HG03520 (cell line): ENCODE measurements around the gene TADA2B.
A peak's percentile ranks its signal among the peaks of the same experiment; 100 is the strongest.

Experiments used
- ATAC-seq: cut with Tn5 transposase; IDR thresholded peaks from one replicate; pipeline ENCODE4 v1.9.1; 2021; ENCODE audit warnings: mild to moderate bottlenecking, moderate library complexity; ENCODE audit not compliant: unreplicated experiment

The TADA2B gene

GRCh38 chr4:7055990-7056325, 12.8 kb downstream of the TADA2B start:
- ATAC-seq: no peak

GRCh38 chr4:7058792-7059191, 15.6 kb downstream of the TADA2B start:
- no peak for ATAC-seq

DNA sequence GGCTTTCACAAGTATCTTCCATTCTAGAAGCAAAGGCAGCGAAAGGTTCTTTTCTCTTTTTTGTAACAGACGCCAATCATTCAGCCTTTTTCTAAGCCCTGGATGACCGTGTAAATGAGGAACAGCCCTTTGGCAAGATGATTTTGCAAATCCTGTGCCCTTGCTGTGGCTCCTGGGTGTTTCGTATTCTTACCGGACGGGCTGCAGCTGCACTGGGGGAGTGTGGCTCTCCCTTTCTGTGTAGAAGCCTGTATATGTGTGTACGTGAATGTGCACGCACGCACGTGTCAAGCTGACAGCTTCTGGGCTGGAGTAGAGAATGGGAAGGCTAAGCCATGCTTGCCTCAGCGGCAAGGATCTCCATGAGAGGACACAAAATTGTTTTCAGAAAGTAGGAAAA, 16.5 kb downstream of the TADA2B start:
- no peak for ATAC-seq

- ATAC-seq: no peak
These were observed 17.4 kb downstream of the TADA2B start for GRCh38 chr4:7060346-7061150.

GRCh38 chr4:7061815-7062214, 18.6 kb downstream of the TADA2B start:
- ATAC-seq: no peak

GRCh38 chr4:7062816-7063215, 19.6 kb downstream of the TADA2B start:
- no peak for ATAC-seq

- ATAC-seq: no peak
These were observed 20.2 kb downstream of the TADA2B start for GRCh38 chr4:7063362-7063761.

DNA sequence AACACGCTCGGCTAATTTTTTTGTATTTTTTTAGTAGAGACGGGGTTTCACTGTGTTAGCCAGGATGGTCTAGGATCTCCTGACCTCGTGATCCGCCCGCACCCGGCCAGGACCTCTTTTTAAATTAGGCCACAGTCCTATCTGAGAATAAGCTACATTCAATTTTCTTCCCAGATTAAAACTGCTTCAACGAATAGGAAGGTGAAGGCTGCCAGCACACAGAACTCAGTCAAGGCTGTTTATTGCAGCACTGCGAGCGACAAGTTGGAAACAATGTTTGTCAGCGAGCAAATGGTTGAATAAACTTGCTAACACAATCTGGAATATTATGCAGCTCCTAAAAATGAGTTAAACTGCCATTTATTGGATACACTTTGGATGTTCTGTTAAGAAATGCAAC, 22.8 kb downstream of the TADA2B start:
- ATAC-seq: no peak

GRCh38 chr4:7066493-7066892, 23.3 kb downstream of the TADA2B start:
- no peak for ATAC-seq

DNA sequence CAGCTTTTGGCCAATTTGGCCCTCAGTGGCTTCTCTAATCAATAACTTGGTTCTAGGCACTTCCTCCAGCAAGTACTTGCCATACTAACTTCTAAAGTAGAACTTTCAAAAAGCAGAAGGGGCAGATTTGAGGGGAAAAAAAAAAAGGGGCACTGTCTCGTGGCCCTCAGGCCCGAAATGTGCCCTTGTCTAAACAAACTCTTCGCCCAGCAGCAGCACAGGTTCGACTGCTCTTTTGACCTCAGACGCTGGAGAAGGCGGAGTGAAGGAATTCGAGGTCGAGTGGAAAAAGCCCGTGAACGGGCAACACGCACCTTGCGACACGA, 23.9 kb downstream of the TADA2B start:
- ATAC-seq: no peak

DNA sequence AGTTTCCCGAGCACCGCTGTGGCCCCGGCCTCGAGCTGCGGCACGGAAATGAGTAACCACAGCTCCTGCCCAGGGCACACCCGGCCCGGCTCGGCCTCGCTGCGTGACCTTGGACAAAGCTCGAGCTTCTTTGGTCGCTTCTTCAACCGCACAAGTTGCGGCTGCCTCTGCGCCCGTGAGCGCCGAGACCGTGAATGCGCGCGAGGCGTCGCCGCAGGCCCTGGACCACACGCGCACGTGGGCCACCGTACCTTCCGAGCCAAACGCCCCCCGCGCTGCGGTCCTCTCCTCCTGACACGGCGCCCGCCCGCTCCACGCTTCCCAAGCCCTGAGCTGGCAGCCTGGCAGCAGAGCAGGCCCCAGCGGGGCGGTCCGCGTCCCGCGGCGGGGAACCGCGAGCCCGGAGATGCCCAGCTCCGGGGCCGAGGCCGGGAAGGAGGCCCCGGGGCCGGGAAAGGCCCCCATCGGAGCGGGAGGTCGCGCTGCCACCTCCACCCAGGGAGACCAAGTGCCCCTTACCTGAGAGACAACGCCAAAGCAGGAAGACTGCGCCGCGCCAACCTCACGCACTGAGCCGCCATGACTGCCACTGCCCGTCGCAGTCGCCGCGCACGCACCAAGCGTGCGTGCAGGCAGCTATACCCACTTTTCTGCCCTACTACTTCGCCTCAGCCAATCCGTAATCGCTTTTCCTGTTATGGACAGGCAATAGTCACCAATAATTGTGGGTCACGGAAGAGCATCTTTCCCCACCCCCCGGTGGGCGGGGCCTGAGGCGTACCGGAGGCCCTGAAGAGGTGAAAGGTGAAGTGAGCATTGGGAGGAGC, 24.5 kb downstream of the TADA2B start, which contains the start of gene GRPEL1:
GRPEL1 (minus strand) TSS at position 613 of the 827 bp plus-strand sequence; CDS start at position 581, 32 bp downstream.
- ATAC-seq: peak; percentile 89

GRCh38 chr4:7068279-7068842, 25.2 kb downstream of the TADA2B start:
- peak; percentile 12 for ATAC-seq

DNA sequence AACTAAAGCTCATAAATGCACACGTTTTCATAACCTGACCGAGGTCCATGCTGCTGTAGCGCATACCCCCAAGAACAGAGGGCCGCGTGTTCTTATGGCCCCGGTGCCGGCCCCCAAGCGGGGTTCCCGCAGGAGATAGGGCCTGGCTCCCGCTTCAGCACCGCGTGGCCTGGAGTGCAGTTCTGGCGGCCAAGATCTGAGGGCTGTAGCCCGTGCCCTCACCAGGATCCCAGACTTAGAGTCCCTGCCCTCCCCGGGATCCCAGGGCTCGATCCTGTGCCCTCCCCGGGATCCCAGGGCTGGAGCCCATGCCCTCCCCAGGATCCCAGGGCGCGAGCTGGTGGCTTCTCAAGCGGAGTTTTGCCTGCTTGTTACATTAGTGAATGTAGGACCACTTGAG, 25.7 kb downstream of the TADA2B start:
- no peak for ATAC-seq

DNA sequence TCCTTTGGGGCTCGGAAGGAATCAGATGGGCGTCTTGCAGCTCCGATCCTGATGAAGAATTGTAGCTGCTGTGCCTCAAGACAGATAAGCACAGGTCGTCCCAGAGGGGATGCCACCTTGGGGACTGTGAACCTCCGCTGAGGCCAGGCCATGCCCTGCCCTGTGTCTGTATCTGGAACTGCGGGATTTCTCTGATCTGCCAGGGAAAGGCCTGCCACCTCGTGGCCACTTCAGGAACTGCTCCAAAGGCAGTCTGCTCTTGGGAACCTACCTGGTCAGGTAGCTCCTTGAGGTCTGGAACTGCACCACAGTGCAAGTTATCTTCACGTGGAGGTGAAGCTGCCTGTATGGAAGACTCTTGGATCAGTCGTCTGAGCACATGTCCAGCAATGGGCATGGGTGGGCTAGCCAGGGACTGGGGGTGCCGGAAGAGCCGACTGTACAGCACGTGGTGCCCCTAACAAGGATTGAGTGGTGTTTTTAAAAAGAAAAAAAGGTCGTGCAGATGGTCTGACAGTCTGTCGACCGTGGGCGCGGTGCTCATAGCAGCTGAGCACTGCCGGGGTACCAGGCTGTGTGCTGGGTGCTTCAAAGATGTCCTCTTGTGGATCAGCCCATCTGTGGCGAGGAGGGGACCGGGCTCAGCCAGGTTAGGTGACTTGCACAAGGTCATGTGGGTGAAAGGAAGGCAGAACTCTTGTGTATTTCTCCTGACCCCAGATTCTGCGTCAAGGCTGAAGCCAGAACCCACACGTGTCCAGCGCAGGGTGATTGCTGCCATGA, 27.7 kb downstream of the TADA2B start:
- ATAC-seq: peak; percentile 28

DNA sequence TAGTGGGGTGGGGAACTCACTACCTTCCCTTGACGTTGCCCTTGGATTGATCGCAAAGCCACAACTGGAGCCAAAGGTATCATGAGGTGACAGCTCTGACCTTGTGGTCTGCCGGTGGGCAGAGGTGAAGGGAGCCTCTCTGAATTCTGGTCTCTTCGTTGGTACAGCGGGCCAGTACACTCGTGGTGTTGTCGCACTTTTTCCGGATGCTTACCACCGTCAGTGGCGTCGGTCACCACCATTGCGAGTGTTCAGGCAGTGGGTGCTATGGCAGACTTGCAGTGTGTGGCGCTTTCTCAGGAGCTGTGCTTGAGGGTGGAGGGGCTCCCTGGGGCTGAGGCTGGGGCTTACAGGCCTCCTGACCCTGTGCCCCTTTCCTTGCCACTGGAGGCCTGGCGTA, 29.9 kb downstream of the TADA2B start:
- no peak for ATAC-seq

- no peak for ATAC-seq
These were observed 30.6 kb downstream of the TADA2B start for GRCh38 chr4:7073526-7074390.

DNA sequence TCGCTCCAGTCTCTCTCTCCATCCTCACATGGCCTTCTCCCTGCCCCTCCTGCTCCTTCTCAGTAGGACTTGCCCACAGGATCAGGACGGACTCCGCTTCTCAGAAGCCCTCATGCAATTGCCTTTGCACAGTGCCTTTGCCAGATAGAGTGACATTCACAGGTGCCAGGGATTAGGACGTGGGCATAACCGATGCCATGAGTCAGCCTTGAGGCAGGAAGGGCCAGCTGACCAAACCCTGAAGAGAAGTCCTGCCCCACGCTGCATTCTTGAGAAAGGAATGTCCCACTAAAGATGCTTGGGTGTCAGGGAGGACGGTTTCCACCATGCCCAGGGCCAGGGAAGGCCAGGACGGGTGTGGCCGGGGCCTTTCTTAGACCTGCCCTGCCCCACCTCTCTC, 31.3 kb downstream of the TADA2B start:
- no peak for ATAC-seq

DNA sequence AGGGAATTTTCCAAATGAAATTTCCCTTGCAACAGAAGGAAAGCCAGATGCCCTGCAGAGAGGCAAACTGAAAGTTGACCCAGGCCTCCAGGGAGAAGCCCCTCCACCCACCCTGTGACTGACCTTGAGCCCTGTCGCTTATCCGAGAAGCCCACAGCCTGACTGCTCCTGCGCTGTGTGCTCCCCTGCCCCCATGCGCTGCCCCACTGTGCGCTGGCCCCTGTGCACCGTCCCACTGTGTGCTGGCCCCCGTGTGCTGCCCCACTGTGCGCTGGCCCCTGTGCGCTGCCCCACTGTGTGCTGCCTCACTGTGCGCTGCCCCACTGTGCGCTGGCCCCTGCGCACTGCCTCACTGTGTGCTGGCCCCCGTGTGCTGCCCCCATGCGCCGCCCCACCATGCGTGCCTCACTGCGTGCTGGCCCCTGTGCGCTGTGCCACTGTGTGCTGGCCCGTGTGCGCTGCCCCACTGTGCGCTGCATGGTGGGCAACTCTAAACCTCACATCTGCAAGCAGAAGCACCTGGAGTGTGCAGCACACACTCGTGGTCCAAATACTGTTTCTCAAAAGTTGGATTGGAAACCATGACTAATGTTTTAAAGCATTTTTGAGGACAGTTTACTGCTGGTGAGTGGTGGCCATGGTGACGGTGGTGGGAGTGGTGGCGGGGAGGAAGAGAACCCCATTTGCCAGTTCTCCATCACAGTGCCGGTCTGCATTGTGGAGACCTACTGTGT, 33.0 kb downstream of the TADA2B start:
- ATAC-seq: no peak

GRCh38 chr4:7076696-7077082, 33.5 kb downstream of the TADA2B start:
- ATAC-seq: no peak

DNA sequence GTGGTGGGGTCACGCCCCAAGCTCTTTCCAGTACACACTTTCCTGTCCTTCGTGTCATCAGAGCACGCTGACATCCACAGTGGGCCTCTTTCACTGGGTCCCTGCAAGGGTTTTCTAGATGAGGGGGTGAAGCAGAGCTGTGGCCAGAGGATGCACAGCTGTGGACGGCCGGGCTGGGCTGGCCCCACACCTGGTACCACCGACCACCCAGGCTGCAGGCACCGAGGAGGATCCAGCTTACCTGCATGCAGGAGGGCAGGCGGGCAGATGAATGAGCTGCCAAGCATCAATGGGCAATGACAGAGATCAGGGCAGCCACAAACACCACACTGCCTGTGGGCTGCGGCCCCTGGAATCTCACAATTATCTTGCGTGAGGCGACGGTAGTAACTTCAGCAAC, 34.2 kb downstream of the TADA2B start:
- ATAC-seq: no peak
